Caki2 (cell line): ENCODE data around the gene KCND3. TPM values are rescaled to one million over a fixed set of nuclear protein-coding genes. Genes with fewer than 3 reads are reported as not detected.
"Not testable (repeated sequence)": the region's sequence is repeated elsewhere in the genome, so short reads cannot be mapped to it uniquely, and the experiment has no call there.

Experiments used
- DNase-seq: peaks from one replicate; pipeline ENCODE4 v3.0.0-alpha.2; 2015; ENCODE audit warnings: low read depth
- in situ Hi-C: cut with HindIII; loops from 2 replicates; pipeline ENCODE4 v1.10.0; 2016; ENCODE audit warnings: low sequenced_read_pairs, low pct_unique_long_range_greater_than_20kb, mixed read lengths
- total RNA-seq: library from RNA; depleted of rRNA; stranded (reverse); fragments of >200 nt; shearing (Covaris generic); gene quantifications from 2 replicates; pipeline ENCODE4 v1.2.3, GENCODE V29; 2014; ENCODE audit warnings: low replicate concordance

Gene KCND3
- total RNA-seq, 1 experiment from 2014 or later = not detected

GRCh38 chr1:111813440-111814304, 175.8 kb downstream of the KCND3 start:
- no peak for DNase-seq
- in situ Hi-C loops = no loop called here

DNA sequence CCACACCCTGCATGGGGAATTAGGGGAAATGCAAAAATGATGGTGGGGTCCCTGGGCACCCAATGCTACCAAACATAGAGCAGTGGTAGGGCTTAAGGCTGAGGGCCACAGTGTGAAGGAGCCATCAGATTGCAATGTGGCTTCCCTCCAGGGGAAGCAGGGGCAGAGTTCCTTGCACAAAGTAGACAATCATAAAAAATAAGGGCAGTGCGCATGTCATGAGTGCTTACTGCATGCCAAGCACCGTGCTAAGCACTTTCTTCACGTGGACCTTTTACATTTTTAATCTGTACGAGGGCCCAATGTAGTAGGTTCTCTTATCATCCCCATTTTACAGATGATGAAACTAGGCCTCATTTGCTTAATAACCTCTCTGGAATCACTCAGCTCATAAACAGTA, 177.2 kb downstream of the KCND3 start:
- no peak for DNase-seq
- in situ Hi-C loops = no loop called here

DNA sequence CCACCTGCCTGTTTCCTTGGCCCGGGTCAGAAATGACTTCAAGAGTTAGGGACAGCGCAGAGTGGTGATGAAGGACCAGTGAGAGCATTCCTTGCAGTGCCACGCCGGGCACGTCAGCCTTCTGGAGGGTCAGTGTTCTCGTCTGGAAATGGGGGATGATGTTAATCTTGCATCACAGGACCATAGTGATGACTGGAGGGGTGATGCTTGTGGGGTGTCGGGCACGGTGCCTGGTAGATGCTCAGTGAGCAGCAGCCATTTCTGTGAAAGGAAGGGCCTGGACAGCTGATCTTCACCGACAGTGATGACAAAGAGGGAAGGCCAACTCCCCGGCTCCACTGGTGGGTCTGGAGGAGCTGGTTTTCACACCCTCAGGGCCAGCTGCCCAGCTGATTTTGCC, 177.6 kb downstream of the KCND3 start:
- no peak for DNase-seq
- in situ Hi-C loops = no loop called here

GRCh38 chr1:111805251-111805650, 184.2 kb downstream of the KCND3 start:
- no peak for DNase-seq
- in situ Hi-C loops = no loop called here

- in situ Hi-C loops = no loop called here
- no peak for DNase-seq
Observed at GRCh38 chr1:111804776-111805175, 184.7 kb downstream of the KCND3 start.

DNA sequence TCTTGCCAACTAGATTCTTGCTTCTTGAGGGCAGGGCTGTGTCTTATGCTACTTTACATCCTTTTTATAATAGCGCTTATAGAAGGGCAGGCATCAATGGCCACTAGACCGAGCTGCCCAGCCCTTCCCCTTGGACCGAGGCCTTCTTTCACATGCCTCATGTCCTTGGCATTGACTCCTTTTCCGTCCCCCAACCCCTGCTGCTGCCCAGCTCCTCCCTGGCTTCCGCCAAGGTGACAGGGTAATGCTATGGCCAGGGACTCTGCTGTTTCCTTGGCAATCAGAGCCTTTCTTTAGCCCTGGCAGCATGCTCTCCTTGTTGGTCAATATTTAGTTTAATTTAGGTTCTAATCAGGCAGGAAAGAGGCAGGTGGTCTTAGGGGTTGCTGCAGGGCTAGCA, 185.5 kb downstream of the KCND3 start:
- in situ Hi-C loops = no loop called here
- no peak for DNase-seq

DNA sequence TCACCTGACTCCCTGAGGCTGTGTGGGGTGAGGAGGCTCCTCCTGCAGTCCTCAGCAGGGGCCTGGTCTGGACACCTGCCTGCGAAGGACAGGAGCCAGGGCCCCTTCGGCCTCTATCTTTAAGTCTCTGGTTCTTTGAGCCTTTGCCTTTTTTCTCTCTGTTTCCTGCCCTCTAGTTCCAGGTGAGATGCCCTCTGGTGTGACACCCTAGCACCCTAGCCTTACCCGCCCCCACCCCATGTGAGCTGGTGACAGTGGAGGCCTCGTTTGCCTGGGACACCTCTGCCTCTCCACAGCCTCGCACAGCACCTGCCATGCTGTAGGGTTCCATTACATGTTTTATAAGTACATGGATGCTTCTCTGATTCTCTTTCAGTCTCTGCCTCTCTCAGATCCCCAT, 186.5 kb downstream of the KCND3 start:
- in situ Hi-C loops = no loop called here
- no peak for DNase-seq

- DNase-seq = no peak
- in situ Hi-C loops = no loop called here
Observed at GRCh38 chr1:111802110-111802509, 187.4 kb downstream of the KCND3 start.

DNA sequence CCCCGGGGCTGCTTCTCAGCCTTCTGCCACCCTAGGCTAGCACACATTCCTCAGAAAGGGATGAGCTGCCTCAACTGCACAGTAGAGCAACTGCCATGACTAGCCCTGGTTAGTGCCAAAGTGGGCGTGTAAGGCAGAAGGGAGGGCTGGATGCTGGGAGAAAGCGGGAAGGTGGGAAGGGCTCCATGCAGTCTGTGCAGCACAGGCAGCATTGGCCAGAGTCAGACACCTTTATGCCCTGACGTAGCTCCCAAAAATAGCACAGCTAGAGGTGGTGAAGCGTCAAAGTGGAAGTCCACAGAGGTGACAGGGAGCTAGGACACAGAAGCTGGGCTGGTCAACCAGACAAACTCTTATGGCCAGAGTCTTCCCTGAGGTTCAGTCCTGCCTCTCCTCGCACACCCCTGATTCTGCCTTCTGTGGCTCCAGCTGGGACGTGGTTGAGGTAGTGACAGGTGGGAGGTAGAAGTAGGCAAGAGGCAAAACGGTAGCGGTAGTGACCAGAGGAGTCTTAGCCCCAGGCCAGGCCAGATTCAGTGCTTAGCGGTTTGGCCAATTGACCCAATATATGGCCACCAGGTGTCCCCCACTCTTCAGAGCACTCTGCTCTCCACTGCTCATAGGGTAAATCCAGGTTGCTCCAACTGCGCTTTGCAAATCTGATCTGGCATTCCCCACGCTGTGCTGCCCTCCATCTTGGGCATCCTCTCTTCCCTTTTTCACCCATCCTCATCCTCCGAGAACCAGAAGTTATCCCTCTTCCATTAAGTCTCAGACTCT, 188.2 kb downstream of the KCND3 start:
- in situ Hi-C loops = no loop called here
- DNase-seq = no peak

DNA sequence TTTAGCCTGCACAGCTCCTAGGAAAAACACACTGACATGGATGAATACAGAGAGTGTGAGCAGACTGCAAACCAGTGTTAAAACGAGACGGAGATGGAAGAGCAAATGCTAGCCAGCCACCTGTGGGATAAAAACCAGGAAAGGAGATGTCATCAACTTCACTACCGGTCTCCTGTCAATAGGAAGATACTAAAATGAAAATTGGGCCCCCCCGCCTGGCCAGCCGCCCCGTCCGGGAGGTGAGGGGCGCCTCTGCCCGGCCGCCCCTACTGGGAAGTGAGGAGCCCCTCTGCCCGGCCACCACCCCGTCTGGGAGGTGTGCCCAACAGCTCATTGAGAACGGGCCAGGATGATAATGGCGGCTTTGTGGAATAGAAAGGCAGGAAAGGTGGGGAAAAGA, 189.7 kb downstream of the KCND3 start:
- in situ Hi-C loops, DNase-seq: not testable (repeated sequence)

GRCh38 chr1:111798580-111798979, 190.9 kb downstream of the KCND3 start:
- in situ Hi-C loops = no loop called here
- DNase-seq = no peak

DNA sequence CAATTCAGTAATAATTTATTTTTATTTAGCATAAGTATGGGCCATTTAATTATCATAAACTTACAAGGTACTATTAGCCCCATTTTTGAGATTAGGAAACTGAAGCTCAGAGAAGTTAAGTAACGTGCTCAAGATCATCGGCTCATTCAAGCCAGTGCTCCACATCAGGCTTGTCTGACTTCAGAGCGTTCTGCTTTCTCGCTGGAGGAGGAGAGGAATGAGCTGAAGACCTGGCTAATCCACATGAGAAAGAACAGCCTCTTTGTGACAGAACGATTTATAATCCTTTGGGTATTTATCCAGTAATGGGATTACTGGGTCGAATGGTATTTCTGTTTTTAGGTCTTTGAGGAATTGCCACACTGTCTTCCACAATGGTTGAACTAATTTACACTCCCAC, 194.1 kb downstream of the KCND3 start:
- no peak for DNase-seq
- in situ Hi-C loops = no loop called here

DNA sequence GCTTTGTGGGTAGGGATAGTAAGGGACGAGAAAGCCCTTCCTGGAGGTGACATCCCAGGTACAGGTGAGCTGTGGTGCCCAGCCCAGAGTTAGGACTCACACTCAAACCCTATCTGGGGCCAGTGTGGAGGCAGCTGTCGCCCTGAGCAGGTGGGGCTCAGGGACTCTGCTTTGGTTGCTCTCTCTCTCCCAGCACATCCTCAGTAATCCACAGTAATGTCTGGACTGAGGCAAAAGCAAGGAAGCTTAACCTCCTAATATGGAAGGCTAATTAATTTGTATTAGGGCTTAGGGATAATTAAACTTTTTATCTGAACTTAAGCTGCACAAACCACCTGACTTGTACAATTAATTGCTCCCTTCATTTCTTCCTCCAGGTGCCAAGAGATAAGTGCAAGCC, 195.5 kb downstream of the KCND3 start:
- in situ Hi-C loops = no loop called here
- DNase-seq = no peak

DNA sequence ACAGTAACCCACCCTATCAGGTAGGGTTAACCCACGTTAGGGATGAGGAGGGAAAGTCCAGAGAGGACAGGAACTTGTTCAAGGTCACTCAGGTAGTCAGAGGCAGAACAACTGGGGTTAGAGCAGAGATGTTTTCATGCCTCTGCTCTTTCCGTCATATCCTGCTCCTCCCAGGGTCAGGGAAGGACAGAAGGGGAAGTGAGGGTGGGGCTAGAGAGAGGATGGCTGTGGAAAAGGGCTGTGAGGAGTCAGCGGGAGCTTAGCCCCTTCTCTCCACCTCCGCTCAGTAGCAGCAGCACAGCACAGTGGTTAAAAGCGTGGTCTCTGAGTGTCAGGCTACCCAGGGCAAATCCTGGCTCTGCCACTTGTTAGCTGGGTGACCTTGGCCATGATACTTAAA, 197.2 kb downstream of the KCND3 start:
- in situ Hi-C loops = no loop called here
- DNase-seq = no peak

GRCh38 chr1:111791776-111792175, 197.7 kb downstream of the KCND3 start:
- no peak for DNase-seq
- in situ Hi-C loops = no loop called here

GRCh38 chr1:111789666-111790316, 199.7 kb downstream of the KCND3 start:
- no peak for DNase-seq
- in situ Hi-C loops = no loop called here

- no peak for DNase-seq
- in situ Hi-C loops = no loop called here
Observed at GRCh38 chr1:111789142-111789541, 200.3 kb downstream of the KCND3 start.

GRCh38 chr1:111786669-111787207, 202.7 kb downstream of the KCND3 start:
- in situ Hi-C loops = no loop called here
- no peak for DNase-seq
